H9 (cell line): ENCODE measurements around the gene ZDHHC17. TPM values are rescaled to one million over a fixed set of nuclear protein-coding genes. Genes with fewer than 3 reads are reported as not detected.

ENCODE experiments used
- DNase-seq: peaks from one replicate; pipeline ENCODE4 v3.0.0-alpha.2; 2017
- H2AFZ ChIP-seq: one replicate; pipeline ENCODE4 v1.6.1; 2013; ENCODE audit warnings: mild to moderate bottlenecking, low read length, control low read depth, moderate library complexity
- H2AK5ac ChIP-seq: 2 replicates; pipeline ENCODE4 v1.6.1; 2013; ENCODE audit warnings: low read length, control low read depth, mixed read lengths; ENCODE audit not compliant: insufficient read length
- H2BK120ac ChIP-seq: one replicate; pipeline ENCODE4 v1.6.1; 2013; ENCODE audit warnings: low read depth, mild to moderate bottlenecking, low read length, control low read depth, inconsistent platforms; ENCODE audit not compliant: poor library complexity, severe bottlenecking
- H2BK12ac ChIP-seq: 2 replicates; pipeline ENCODE4 v1.6.1; 2013; ENCODE audit warnings: low read length, control low read depth, mixed read lengths, low read depth; ENCODE audit not compliant: insufficient read length
- H2BK15ac ChIP-seq: 2 replicates; pipeline ENCODE4 v1.6.1; 2013; ENCODE audit warnings: low read depth, low read length, control low read depth
- H2BK20ac ChIP-seq: one replicate; pipeline ENCODE4 v1.6.1; 2013; ENCODE audit warnings: low read depth, mild to moderate bottlenecking, low read length, control low read depth, inconsistent platforms; ENCODE audit not compliant: poor library complexity, severe bottlenecking
- H2BK5ac ChIP-seq: 2 replicates; pipeline ENCODE4 v1.6.1; 2013; ENCODE audit warnings: low read length, control low read depth, mixed read lengths; ENCODE audit not compliant: insufficient read length
- H3K14ac ChIP-seq: 2 replicates; pipeline ENCODE4 v1.6.1; 2013; ENCODE audit warnings: low read length, control low read depth; ENCODE audit not compliant: insufficient read depth
- H3K18ac ChIP-seq: 2 replicates; pipeline ENCODE4 v1.6.1; 2013; ENCODE audit warnings: low read depth, mild to moderate bottlenecking, mixed read lengths, low read length, control low read depth; ENCODE audit not compliant: insufficient read length
- H3K23ac ChIP-seq: 2 replicates; pipeline ENCODE4 v1.6.1; 2013; ENCODE audit warnings: low read length, control low read depth, mixed read lengths, low read depth; ENCODE audit not compliant: insufficient read length
- H3K23me2 ChIP-seq: 2 replicates; pipeline ENCODE4 v1.6.1; 2013; ENCODE audit warnings: low read depth, mild to moderate bottlenecking, mixed read lengths, low read length, control low read depth; ENCODE audit not compliant: insufficient read length, poor library complexity, severe bottlenecking
- H3K27ac ChIP-seq: 2 replicates; pipeline ENCODE4 v1.5.1; 2013; ENCODE audit warnings: low read length, control low read depth, mixed read lengths, low read depth; ENCODE audit not compliant: insufficient read length
- H3K27me3 ChIP-seq: 2 replicates; pipeline ENCODE4 v1.6.1; 2013; ENCODE audit warnings: low read length, control low read depth, inconsistent platforms; ENCODE audit not compliant: insufficient read depth
- H3K4ac ChIP-seq: 2 replicates; pipeline ENCODE4 v1.6.1; 2013; ENCODE audit warnings: low read depth, mild to moderate bottlenecking, control low read depth, inconsistent platforms, low read length, moderate library complexity
- H3K4me1 ChIP-seq: 2 replicates; pipeline ENCODE4 v1.6.1; 2013; ENCODE audit warnings: low read length, control low read depth, inconsistent platforms; ENCODE audit not compliant: insufficient read depth
- H3K4me2 ChIP-seq: 2 replicates; pipeline ENCODE4 v1.6.1; 2013; ENCODE audit warnings: low read length, control low read depth, mixed read lengths; ENCODE audit not compliant: insufficient read length, insufficient read depth
- H3K56ac ChIP-seq: 2 replicates; pipeline ENCODE4 v1.6.1; 2013; ENCODE audit warnings: low read depth, mild to moderate bottlenecking, mixed read lengths, low read length, control low read depth; ENCODE audit not compliant: insufficient read length
- H3K79me1 ChIP-seq: 2 replicates; pipeline ENCODE4 v1.6.1; 2013; ENCODE audit warnings: low read depth, mild to moderate bottlenecking, moderate library complexity, low read length, control low read depth, inconsistent platforms; ENCODE audit not compliant: insufficient read depth, poor library complexity, severe bottlenecking
- H3K79me2 ChIP-seq: 2 replicates; pipeline ENCODE4 v1.6.1; 2013; ENCODE audit warnings: low read length, control low read depth, inconsistent platforms; ENCODE audit not compliant: insufficient read depth
- H3K9ac ChIP-seq: 2 replicates; pipeline ENCODE4 v1.6.1; 2013; ENCODE audit warnings: low read length, control low read depth, mixed read lengths; ENCODE audit not compliant: insufficient read length; ENCODE audit errors: extremely low read depth
- H3K9me3 ChIP-seq: one replicate; pipeline ENCODE4 v1.6.1; 2013; ENCODE audit warnings: low read depth, low read length, inconsistent platforms; ENCODE audit not compliant: control insufficient read depth
- H3T11ph ChIP-seq: one replicate; pipeline ENCODE4 v1.6.1; 2013; ENCODE audit warnings: mild to moderate bottlenecking, low read length, control low read depth, inconsistent platforms
- H4K20me1 ChIP-seq: one replicate; pipeline ENCODE4 v1.6.1; 2013; ENCODE audit not compliant: control insufficient read depth, insufficient read length, insufficient read depth
- H4K5ac ChIP-seq: 2 replicates; pipeline ENCODE4 v1.6.1; 2013; ENCODE audit warnings: low read depth, mild to moderate bottlenecking, mixed read lengths, low read length, control low read depth; ENCODE audit not compliant: insufficient read length
- H4K8ac ChIP-seq: replicated peaks from 2 replicates; pipeline ENCODE4 v1.6.1; 2013; ENCODE audit warnings: low read length, control low read depth, mixed read lengths, low read depth; ENCODE audit not compliant: insufficient read length
- H4K91ac ChIP-seq: 2 replicates; pipeline ENCODE4 v1.6.1; 2013; ENCODE audit warnings: low read depth, mild to moderate bottlenecking, moderate library complexity, mixed read lengths, low read length, control low read depth; ENCODE audit not compliant: insufficient read length
- H3K27ac Mint-ChIP-seq, 3 experiments: 2 replicates in 2 of 3; 3 replicates in 1 of 3; pipeline ENCODE4 v1.8.0; 2020 to 2021; ENCODE audit warnings: mixed read lengths in 3 of 3, mild to moderate bottlenecking in 1 of 3, moderate library complexity in 1 of 3
- H3K27me3 Mint-ChIP-seq: 2 replicates; pipeline ENCODE4 v1.8.0; 2021; ENCODE audit warnings: low read depth, mild to moderate bottlenecking, moderate library complexity, mixed read lengths
- H3K36me3 Mint-ChIP-seq, 3 experiments: 2 replicates in 2 of 3; 3 replicates in 1 of 3; pipeline ENCODE4 v1.8.0; 2020 to 2021; ENCODE audit warnings: low read depth in 3 of 3, mixed read lengths in 3 of 3; ENCODE audit not compliant: insufficient read depth in 1 of 3
- H3K4me1 Mint-ChIP-seq, 2 experiments: 2 replicates each; pipeline ENCODE4 v1.8.0; 2020; ENCODE audit warnings: mixed read lengths in 2 of 2
- H3K4me3 Mint-ChIP-seq, 2 experiments: 2 replicates in 1 of 2; 3 replicates in 1 of 2; pipeline ENCODE4 v1.8.0; 2020 to 2021; ENCODE audit warnings: mild to moderate bottlenecking in 2 of 2, mixed read lengths in 2 of 2, moderate library complexity in 1 of 2
- H3K9me3 Mint-ChIP-seq, 2 experiments: 2 replicates in 1 of 2; 3 replicates in 1 of 2; pipeline ENCODE4 v1.8.0; 2020; ENCODE audit warnings: mild to moderate bottlenecking in 2 of 2, mixed read lengths in 2 of 2, moderate library complexity in 1 of 2
- CTCF ChIP-seq: fragments of 200-600 bp; sonication (generic); conservative IDR thresholded peaks from 3 replicates; pipeline ENCODE4 v1.8.0; 2021; ENCODE audit warnings: antibody characterized with exemption, mild to moderate bottlenecking
- WGBS: extraction: QIAGEN DNeasy Blood & Tissue Kit; methylation state at CpG from one replicate; pipeline ENCODE4 v1.1.7; 2013; ENCODE audit warnings: missing lambda C conversion rate, low lambda C conversion rate, mixed read lengths; ENCODE audit not compliant: insufficient read length; ENCODE audit errors: extremely low coverage; 5-methylcytosine and 5-hydroxymethylcytosine counted together
- total RNA-seq: library from RNA; stranded (reverse); gene quantifications from 2 replicates; pipeline ENCODE4 v1.2.1, GENCODE V29; 2021

Gene ZDHHC17
- total RNA-seq, 1 experiment from 2014 or later, result 32.6 TPM

- no peak for TF ChIP-seq CTCF
Measured at GRCh38 chr12:76745343-76745742, 18.6 kb upstream of the ZDHHC17 start.

More at GRCh38 chr12:76745343-76745742, 18.6 kb upstream of the ZDHHC17 start:
- no peak overlapping the region for H3K4ac ChIP-seq
- no peaks in the 10 kb centered on the region for H4K20me1 ChIP-seq
- no peak overlapping the region for H4K91ac ChIP-seq
- H3K79me2 ChIP-seq, result no peaks in the 10 kb centered on the region
- no peak overlapping the region for H3K9ac ChIP-seq
- peaks cover 6 to 8% of the 10 kb centered on the region in 2 experiments for H3K4me1 Mint-ChIP-seq
- no peaks in the 10 kb centered on the region for H3K23me2 ChIP-seq
- H3K79me1 ChIP-seq, result no peaks in the 10 kb centered on the region
- H3K14ac ChIP-seq, result no peak overlapping the region
- H3K27ac Mint-ChIP-seq, result no peak overlapping the region
- H3T11ph ChIP-seq, result no peak overlapping the region
- no peaks in the 10 kb centered on the region for H3K27me3 Mint-ChIP-seq
- no peak overlapping the region for H2BK20ac ChIP-seq
- H2BK15ac ChIP-seq, result no peak overlapping the region
- H4K5ac ChIP-seq, result no peak overlapping the region
- H2BK5ac ChIP-seq, result no peak overlapping the region
- no peaks in the 10 kb centered on the region for H3K27me3 ChIP-seq
- no CpG with 5 or more reads among the region's 2 CpGs for WGBS
- H3K4me2 ChIP-seq, result no peak overlapping the region
- no peak overlapping the region for H2BK120ac ChIP-seq
- no peak overlapping the region for H2AFZ ChIP-seq
- no peak overlapping the region for H3K56ac ChIP-seq
- no peak overlapping the region for H3K27ac ChIP-seq
- no peaks in the 10 kb centered on the region for H3K9me3 ChIP-seq
- DNase-seq, result no peak
- H2AK5ac ChIP-seq, result no peak overlapping the region
- H2BK12ac ChIP-seq, result no peak overlapping the region
- no peak overlapping the region for H4K8ac ChIP-seq
- no peak overlapping the region for H3K23ac ChIP-seq
- no peaks in the 10 kb centered on the region for H3K9me3 Mint-ChIP-seq
- no peak overlapping the region for H3K4me3 Mint-ChIP-seq
- H3K18ac ChIP-seq, result no peak overlapping the region
- H3K4me1 ChIP-seq, result no peaks in the 10 kb centered on the region
- H3K36me3 Mint-ChIP-seq, result no peaks in the 10 kb centered on the region
